Calu3 (cell line): ENCODE results near the gene ZNF672. TPM values are rescaled to one million over a fixed set of nuclear protein-coding genes. Genes with fewer than 3 reads are reported as not detected.

ENCODE experiments used
- BruUV-seq: library from RNA; stranded (reverse); fragments of 400-500 nt; replicated peaks from 2 replicates; lab custom pipeline; 2021; lab: Mats Ljungman, UMichigan
- CTCF ChIA-PET: fragments of 300-600 bp; sonication (Branson Sonifier 250); formaldehyde crosslinking; loops from one replicate; lab custom pipeline; 2022; ENCODE audit warnings: antibody characterized with exemption; lab: Charles Lee
- DNase-seq: peaks from one replicate; pipeline ENCODE4 v3.0.0; 2022
- H3K27ac Mint-ChIP-seq: one replicate; pipeline ENCODE4 v1.8.0; 2022; ENCODE audit warnings: mixed read lengths; ENCODE audit not compliant: unreplicated experiment
- H3K27me3 Mint-ChIP-seq: one replicate; pipeline ENCODE4 v1.8.0; 2022; ENCODE audit warnings: mixed read lengths; ENCODE audit not compliant: unreplicated experiment
- H3K36me3 Mint-ChIP-seq: one replicate; pipeline ENCODE4 v1.8.0; 2022; ENCODE audit warnings: mild to moderate bottlenecking, moderate library complexity, mixed read lengths; ENCODE audit not compliant: insufficient read depth, unreplicated experiment
- H3K4me1 Mint-ChIP-seq: one replicate; pipeline ENCODE4 v1.8.0; 2022; ENCODE audit warnings: mild to moderate bottlenecking, low read depth, mixed read lengths; ENCODE audit not compliant: unreplicated experiment
- H3K4me3 Mint-ChIP-seq: one replicate; pipeline ENCODE4 v1.8.0; 2022; ENCODE audit warnings: mild to moderate bottlenecking, low read depth, moderate library complexity, mixed read lengths; ENCODE audit not compliant: unreplicated experiment
- H3K9me3 Mint-ChIP-seq: one replicate; pipeline ENCODE4 v1.8.0; 2022; ENCODE audit warnings: low read depth, mixed read lengths; ENCODE audit not compliant: unreplicated experiment
- intact Hi-C: fragments of 100-400 bp; cut with micrococcal nuclease; formaldehyde crosslinking; loops from one replicate; pipeline ENCODE4 v1.10.0; 2022; ENCODE audit not compliant: unreplicated experiment
- total RNA-seq: library from RNA; stranded (reverse); gene quantifications from 2 replicates; pipeline ENCODE4 v1.2.3, GENCODE V29; 2022
- TF ChIP-seq, protein P1 (sequence below): fragments of 200-600 bp; IDR thresholded peaks from one replicate; pipeline ENCODE4 v1.8.0; 2022; ENCODE audit warnings: antibody characterized with exemption; ENCODE audit not compliant: unreplicated experiment

ZNF672 gene
- total RNA-seq, 1 experiment from 2014 or later = 28.3 TPM

DNA sequence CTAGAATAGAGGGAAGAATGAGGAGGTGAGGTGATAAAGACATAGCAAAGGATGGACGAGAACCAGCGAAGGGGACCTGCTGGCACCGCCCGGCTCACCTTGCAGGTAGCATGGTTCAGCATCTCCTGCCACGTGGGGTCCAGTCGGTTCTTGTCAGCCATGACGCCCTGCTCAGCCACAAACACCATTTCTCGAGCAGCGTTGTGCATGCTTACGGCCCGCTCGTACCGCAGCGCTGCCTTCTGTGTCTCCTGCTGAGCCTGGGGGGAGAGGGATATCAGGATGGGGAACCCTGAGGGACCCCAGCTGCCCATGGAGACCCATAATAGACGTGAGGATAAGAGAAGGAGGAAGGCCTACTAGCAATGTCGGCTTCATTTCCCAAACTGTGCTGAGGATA lies 23.7 kb upstream of the ZNF672 start:
- Mint-ChIP-seq H3K4me3 (no peak overlapping the region), H3K9me3 (peaks cover 3% of the 10 kb centered on the region), H3K27ac (no peak overlapping the region), H3K27me3 (no peaks in the 10 kb centered on the region), H3K36me3 (peaks cover 53% of the 10 kb centered on the region), H3K4me1 (no peaks in the 10 kb centered on the region)
- TF ChIP-seq, protein P1, sequence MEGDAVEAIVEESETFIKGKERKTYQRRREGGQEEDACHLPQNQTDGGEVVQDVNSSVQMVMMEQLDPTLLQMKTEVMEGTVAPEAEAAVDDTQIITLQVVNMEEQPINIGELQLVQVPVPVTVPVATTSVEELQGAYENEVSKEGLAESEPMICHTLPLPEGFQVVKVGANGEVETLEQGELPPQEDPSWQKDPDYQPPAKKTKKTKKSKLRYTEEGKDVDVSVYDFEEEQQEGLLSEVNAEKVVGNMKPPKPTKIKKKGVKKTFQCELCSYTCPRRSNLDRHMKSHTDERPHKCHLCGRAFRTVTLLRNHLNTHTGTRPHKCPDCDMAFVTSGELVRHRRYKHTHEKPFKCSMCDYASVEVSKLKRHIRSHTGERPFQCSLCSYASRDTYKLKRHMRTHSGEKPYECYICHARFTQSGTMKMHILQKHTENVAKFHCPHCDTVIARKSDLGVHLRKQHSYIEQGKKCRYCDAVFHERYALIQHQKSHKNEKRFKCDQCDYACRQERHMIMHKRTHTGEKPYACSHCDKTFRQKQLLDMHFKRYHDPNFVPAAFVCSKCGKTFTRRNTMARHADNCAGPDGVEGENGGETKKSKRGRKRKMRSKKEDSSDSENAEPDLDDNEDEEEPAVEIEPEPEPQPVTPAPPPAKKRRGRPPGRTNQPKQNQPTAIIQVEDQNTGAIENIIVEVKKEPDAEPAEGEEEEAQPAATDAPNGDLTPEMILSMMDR = no peak
- CTCF ChIA-PET = no interaction called here
- intact Hi-C loops = no loop called here
- no TSS peak for BruUV-seq
- no peak for DNase-seq

DNA sequence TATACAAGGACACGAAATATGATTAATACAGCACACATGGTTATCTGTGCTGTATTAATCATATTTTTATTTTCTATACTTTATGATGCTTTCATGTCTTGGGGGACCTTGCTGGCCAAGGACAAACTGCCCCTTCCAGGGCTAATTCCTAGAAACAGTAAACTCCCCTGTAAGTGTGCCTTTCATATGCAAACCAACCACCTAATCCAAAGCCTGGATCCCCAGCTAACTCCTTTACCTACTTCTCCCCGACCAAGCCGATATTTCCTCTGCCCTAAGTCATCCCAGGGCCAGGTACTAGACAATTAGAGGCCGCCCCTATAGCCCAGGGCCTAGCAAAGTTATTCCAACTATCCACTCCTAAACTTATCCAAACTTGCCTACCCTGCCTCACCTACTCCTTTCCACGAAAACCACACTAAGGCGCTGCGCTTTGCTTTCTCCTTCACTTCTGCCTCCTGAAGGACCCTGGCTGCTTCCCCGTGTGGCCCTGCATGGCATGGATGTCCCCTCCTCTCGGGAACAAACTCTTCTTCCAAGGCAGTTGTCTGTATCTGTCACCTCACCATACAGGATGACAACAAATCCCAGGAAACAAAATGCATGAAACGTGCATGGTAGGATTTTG lies 22.5 kb upstream of the ZNF672 start:
- H3K4me3 Mint-ChIP-seq = no peak overlapping the region
- peaks cover 3% of the 10 kb centered on the region for H3K9me3 Mint-ChIP-seq
- BruUV-seq = no TSS peak
- H3K36me3 Mint-ChIP-seq = peaks cover 48% of the 10 kb centered on the region
- intact Hi-C loops = no loop called here
- H3K27ac Mint-ChIP-seq = no peak overlapping the region
- TF ChIP-seq, protein P1 = no peak
- CTCF ChIA-PET = no interaction called here
- no peaks in the 10 kb centered on the region for H3K27me3 Mint-ChIP-seq
- no peak for DNase-seq
- no peaks in the 10 kb centered on the region for H3K4me1 Mint-ChIP-seq

DNA sequence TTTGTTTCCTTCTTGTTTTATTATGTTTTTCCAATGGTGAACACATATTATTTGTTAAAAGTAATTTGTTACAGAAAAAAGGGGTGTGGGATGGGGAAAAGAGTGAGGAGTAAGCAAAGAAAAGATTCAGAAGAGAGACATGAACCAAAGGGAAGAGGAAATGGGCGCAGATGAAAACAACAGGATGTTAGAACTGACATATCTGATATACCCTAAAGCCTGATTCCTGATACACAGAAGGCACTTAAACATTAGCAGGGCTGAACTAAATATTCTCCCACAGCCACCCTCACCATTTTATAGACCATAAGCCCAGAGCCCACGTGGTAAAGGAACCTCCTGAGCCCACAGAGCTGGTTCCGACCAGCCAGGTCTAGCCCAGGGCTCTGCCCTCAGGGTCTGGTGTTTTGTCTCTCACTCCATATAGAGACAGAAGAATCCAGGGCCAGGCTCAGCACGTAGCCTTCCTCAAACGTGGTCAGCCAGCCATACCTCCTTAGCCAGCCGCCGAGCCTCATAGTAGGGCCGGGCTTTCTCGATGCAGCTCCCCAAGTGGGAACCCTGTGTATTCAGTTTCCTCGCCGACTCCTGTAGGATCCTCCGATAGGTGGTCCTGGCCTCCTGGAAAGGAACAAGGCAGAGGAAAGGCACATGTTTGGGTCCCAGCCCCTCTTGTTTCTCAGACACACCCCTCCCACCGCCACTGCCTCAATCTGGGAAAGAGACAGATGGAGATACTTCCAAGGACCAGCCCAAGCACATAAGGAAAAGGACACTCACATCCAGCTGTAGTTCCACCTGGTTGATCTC lies 21.8 kb upstream of the ZNF672 start:
- intact Hi-C loops = no loop called here
- Mint-ChIP-seq H3K9me3 (peaks cover 3% of the 10 kb centered on the region), H3K4me3 (no peak overlapping the region), H3K36me3 (peaks cover 47% of the 10 kb centered on the region), H3K4me1 (no peaks in the 10 kb centered on the region), H3K27ac (no peak overlapping the region), H3K27me3 (no peaks in the 10 kb centered on the region)
- CTCF ChIA-PET = no interaction called here
- no peak for DNase-seq
- TF ChIP-seq, protein P1 = no peak
- no TSS peak for BruUV-seq

DNA sequence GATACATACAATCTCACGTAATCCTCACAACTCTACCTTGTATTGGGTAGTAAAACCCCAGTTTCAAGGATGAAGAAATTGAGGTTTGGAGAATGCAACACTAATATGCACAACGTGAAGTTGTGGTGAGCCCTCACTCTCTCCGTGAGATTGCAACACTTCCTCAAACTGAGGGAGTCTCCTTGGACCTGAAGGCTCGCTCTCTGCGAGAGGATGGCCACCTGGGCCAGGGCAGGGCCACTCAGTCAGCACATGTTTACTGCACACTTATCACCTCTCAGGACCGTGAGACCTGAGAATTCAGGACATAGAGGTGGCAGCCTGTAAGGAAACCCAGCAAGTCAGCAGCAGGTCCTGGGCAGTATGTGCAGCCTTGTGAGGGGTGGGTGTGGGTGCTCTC lies 21.0 kb upstream of the ZNF672 start:
- Mint-ChIP-seq H3K27ac (no peak overlapping the region), H3K4me3 (no peak overlapping the region), H3K27me3 (no peaks in the 10 kb centered on the region), H3K9me3 (peaks cover 3% of the 10 kb centered on the region), H3K36me3 (peaks cover 43% of the 10 kb centered on the region), H3K4me1 (no peaks in the 10 kb centered on the region)
- intact Hi-C loops = no loop called here
- TF ChIP-seq, protein P1 = no peak
- DNase-seq = no peak
- CTCF ChIA-PET = no interaction called here
- no TSS peak for BruUV-seq
